ENCODE measurements around the gene PPY.
"Not testable (repeated sequence)": the region's sequence is repeated elsewhere in the genome, so short reads cannot be mapped to it uniquely, and the experiment has no call there.

The PPY gene

DNA sequence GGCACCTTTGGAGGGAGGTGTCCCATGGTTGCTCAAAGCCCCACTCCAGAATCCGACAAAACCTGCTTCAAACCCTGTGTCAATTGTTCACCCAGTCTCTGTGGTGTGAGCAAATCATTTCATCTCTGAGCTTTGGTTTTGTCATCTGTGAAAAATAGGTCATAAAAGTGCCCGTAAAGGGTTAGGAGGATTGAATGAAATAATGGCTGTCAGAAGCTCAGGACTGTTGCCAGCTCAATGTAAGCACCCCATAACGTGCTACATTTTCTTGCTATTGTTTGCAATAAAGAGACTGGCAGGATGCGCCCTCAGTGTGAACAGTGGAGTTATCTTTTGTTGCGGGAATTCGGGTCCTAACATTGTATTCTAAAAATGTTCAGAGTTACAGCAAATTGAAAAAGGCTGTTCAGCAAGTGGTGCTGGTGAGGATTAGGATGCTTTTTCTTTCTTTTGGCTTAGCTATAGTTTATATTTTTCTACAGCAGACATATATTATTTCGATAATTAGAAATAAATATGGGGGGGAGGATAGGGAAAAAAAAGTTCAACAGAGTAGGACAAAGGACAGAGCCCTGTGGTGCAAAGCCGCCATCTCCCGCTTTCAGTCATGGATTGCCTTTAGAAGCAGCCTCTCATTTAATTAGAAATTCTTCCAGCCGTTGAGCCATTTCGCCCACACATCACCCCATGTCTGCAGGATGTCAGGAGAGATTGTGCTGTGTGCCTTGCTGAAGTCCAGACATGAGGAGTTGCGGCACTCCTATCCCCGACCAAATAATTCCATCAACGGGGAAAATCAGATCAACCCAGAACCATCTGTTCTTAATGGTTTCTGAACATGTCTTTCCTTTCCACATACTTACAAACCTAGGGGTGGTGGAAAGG is 32.3 kb upstream of the PPY start:
- H2AFZ ChIP-seq (ENCODE audit: low read length) = no peak overlapping the region

DNA sequence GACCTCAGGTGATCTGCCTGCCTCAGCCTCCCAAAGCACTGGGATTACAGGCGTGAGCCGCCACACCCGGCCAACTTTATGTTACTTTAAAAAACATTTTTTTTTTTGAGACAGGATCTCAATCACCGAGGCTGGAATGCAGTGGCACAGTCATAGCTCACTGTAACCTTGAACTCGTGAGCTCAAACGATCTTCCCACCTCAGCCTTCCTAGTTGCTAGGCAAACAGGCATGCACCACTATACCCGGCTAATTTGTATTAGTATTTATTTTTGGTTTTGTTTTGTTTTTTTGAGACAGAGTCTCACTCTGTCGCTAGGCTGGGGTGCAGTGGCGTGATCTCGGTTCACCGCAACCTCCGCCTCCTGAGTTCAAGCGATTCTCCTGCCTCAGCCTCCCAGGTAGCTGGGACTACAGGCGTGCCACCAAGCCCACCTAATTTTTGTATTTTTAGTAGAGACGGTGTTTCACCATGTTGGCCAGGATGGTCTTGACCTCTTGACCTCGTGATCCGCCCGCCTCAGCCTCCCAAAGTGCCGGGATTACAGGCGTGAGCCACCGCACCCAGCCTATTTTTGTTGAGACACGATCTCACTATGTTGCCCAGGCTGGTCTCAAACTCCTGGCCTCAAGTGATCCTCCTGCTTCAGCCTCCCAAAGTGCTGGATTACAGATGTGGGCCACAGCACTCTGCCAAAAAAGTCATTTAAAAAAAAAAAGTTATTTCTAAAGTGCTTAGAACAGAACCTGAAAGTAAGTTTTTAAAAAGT is 30.4 kb upstream of the PPY start:
- not testable (repeated sequence) for H2AFZ ChIP-seq (ENCODE audit: low read length); H3F3A ChIP-seq (ENCODE audit: low read depth); H4K20me1 ChIP-seq (ENCODE audit: insufficient read depth, low read length, poor library complexity, severe bottlenecking); H3K9me3 ChIP-seq (ENCODE audit: insufficient read depth, low read depth, low read length); H3K9ac ChIP-seq (ENCODE audit: low read depth, low read length, poor library complexity, severe bottlenecking); H3K27me3 ChIP-seq (ENCODE audit: insufficient read depth, low read length, poor library complexity, severe bottlenecking); H3K4me2 ChIP-seq (ENCODE audit: low read depth, low read length, poor library complexity, severe bottlenecking); H3K4me3 ChIP-seq (ENCODE audit: low read length, poor library complexity, severe bottlenecking); H3K4me1 ChIP-seq (ENCODE audit: insufficient read depth, low read length, poor library complexity, severe bottlenecking); H3K9me2 ChIP-seq (replicated peaks; ENCODE audit: low read depth, low read length); H3K79me2 ChIP-seq (ENCODE audit: insufficient read depth, low read length); H3K36me3 ChIP-seq (ENCODE audit: insufficient read depth, low read length)

More for the DNA sequence above, 32.3 kb upstream of the PPY start:
- H3K79me2 ChIP-seq (ENCODE audit: insufficient read depth, low read length) = no peaks in the 10 kb centered on the region
- H4K20me1 ChIP-seq (ENCODE audit: insufficient read depth, low read length, poor library complexity, severe bottlenecking) = no peaks in the 10 kb centered on the region
- no peaks in the 10 kb centered on the region for H3K4me1 ChIP-seq (ENCODE audit: insufficient read depth, low read length, poor library complexity, severe bottlenecking)
- no peaks in the 10 kb centered on the region for H3K9me2 ChIP-seq (replicated peaks; ENCODE audit: low read depth, low read length)
- no peak for TF ChIP-seq EZH2phosphoT487 (IDR thresholded peaks at IDR 0.05; ENCODE audit: borderline replicate concordance)
- TF ChIP-seq, protein P1, sequence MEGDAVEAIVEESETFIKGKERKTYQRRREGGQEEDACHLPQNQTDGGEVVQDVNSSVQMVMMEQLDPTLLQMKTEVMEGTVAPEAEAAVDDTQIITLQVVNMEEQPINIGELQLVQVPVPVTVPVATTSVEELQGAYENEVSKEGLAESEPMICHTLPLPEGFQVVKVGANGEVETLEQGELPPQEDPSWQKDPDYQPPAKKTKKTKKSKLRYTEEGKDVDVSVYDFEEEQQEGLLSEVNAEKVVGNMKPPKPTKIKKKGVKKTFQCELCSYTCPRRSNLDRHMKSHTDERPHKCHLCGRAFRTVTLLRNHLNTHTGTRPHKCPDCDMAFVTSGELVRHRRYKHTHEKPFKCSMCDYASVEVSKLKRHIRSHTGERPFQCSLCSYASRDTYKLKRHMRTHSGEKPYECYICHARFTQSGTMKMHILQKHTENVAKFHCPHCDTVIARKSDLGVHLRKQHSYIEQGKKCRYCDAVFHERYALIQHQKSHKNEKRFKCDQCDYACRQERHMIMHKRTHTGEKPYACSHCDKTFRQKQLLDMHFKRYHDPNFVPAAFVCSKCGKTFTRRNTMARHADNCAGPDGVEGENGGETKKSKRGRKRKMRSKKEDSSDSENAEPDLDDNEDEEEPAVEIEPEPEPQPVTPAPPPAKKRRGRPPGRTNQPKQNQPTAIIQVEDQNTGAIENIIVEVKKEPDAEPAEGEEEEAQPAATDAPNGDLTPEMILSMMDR (conservative IDR thresholded peaks at IDR 0.05; ENCODE audit: low read length) = no peak
- H3K4me2 ChIP-seq (ENCODE audit: low read depth, low read length, poor library complexity, severe bottlenecking) = no peak overlapping the region
- H3K4me3 ChIP-seq (ENCODE audit: low read length, poor library complexity, severe bottlenecking) = no peak overlapping the region
- H3K36me3 ChIP-seq (ENCODE audit: insufficient read depth, low read length) = no peaks in the 10 kb centered on the region
- no peaks in the 10 kb centered on the region for H3K9me3 ChIP-seq (ENCODE audit: insufficient read depth, low read depth, low read length)
- H3K27me3 ChIP-seq (ENCODE audit: insufficient read depth, low read length, poor library complexity, severe bottlenecking) = no peaks in the 10 kb centered on the region
- H3K9ac ChIP-seq (ENCODE audit: low read depth, low read length, poor library complexity, severe bottlenecking) = no peak overlapping the region
- H3F3A ChIP-seq (ENCODE audit: low read depth) = no peaks in the 10 kb centered on the region

DNA sequence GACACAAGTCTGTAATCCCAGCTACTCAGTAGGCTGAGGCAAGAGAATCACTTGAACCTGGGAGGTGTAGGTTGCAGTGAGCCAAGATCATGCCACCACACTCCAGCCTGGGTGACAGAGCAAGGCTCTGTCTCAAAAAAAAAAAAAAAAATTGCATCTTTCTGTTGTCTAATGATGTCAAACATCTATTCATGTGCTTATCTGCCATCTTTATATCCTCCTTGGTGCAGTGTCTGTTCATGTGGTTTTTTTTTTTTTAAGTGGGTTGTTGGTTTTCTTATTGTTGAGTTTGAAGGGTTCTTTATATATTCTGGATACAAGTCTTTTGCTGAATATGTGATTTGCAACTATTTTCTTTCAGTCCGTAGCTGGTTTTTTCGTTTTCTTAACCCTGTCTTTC is 29.2 kb upstream of the PPY start:
- not testable (repeated sequence) for H3F3A ChIP-seq (ENCODE audit: low read depth); H3K9me3 ChIP-seq (ENCODE audit: insufficient read depth, low read depth, low read length); H3K9ac ChIP-seq (ENCODE audit: low read depth, low read length, poor library complexity, severe bottlenecking); H3K9me2 ChIP-seq (replicated peaks; ENCODE audit: low read depth, low read length); H2AFZ ChIP-seq (ENCODE audit: low read length); H3K36me3 ChIP-seq (ENCODE audit: insufficient read depth, low read length); H3K4me3 ChIP-seq (ENCODE audit: low read length, poor library complexity, severe bottlenecking); H3K79me2 ChIP-seq (ENCODE audit: insufficient read depth, low read length); H3K27me3 ChIP-seq (ENCODE audit: insufficient read depth, low read length, poor library complexity, severe bottlenecking); H4K20me1 ChIP-seq (ENCODE audit: insufficient read depth, low read length, poor library complexity, severe bottlenecking); H3K4me2 ChIP-seq (ENCODE audit: low read depth, low read length, poor library complexity, severe bottlenecking); H3K4me1 ChIP-seq (ENCODE audit: insufficient read depth, low read length, poor library complexity, severe bottlenecking)

DNA sequence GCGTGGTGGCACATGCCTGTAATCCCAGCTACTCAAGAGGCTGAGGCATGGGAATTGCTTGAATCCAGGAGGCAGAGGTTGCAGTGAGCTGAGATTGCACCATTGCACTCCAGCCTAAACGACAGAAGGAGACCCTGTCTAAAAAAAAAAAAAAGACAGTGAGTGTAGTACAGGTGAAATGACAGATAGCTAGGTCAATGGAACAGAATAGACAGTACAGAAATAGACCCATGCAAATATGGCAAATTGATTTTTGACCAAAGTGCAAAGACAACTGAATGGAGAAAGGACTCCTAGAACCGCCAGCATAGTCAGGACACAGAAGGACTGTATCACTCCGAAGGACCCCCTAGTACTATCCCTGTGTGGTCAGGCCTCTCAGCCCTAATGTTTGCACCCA is 28.1 kb upstream of the PPY start:
- no peaks in the 10 kb centered on the region for H3K79me2 ChIP-seq (ENCODE audit: insufficient read depth, low read length)
- no peak for TF ChIP-seq EZH2phosphoT487 (IDR thresholded peaks at IDR 0.05; ENCODE audit: borderline replicate concordance)
- TF ChIP-seq, protein P1 (conservative IDR thresholded peaks at IDR 0.05; ENCODE audit: low read length) = no peak
- H3K4me1 ChIP-seq (ENCODE audit: insufficient read depth, low read length, poor library complexity, severe bottlenecking) = no peaks in the 10 kb centered on the region
- H3K9me3 ChIP-seq (ENCODE audit: insufficient read depth, low read depth, low read length) = no peaks in the 10 kb centered on the region
- no peak overlapping the region for H3K9ac ChIP-seq (ENCODE audit: low read depth, low read length, poor library complexity, severe bottlenecking)
- no peak overlapping the region for H3K4me2 ChIP-seq (ENCODE audit: low read depth, low read length, poor library complexity, severe bottlenecking)
- no peak overlapping the region for H3K4me3 ChIP-seq (ENCODE audit: low read length, poor library complexity, severe bottlenecking)
- H4K20me1 ChIP-seq (ENCODE audit: insufficient read depth, low read length, poor library complexity, severe bottlenecking) = no peaks in the 10 kb centered on the region
- H2AFZ ChIP-seq (ENCODE audit: low read length) = no peak overlapping the region
- no peaks in the 10 kb centered on the region for H3K9me2 ChIP-seq (replicated peaks; ENCODE audit: low read depth, low read length)
- H3K27me3 ChIP-seq (ENCODE audit: insufficient read depth, low read length, poor library complexity, severe bottlenecking) = no peaks in the 10 kb centered on the region
- H3K36me3 ChIP-seq (ENCODE audit: insufficient read depth, low read length) = no peaks in the 10 kb centered on the region
- no peaks in the 10 kb centered on the region for H3F3A ChIP-seq (ENCODE audit: low read depth)
